Endothelial cell of umbilical vein (primary cell): ENCODE data around the gene LRTM2.

ENCODE experiments used
- CTCF ChIP-seq, 2 donors: IDR thresholded peaks; 1 replicate in 1 of 2; 2 replicates in 1 of 2; pipeline ENCODE4 v1.5.1; 2011; ENCODE audit warnings: low read length in 2 of 2, mild to moderate bottlenecking in 2 of 2, moderate library complexity in 2 of 2, control low read depth in 1 of 2, inconsistent platforms in 1 of 2, low read depth in 1 of 2; ENCODE audit not compliant: insufficient read depth in 1 of 2; ENCODE audit errors: extremely low read depth in 1 of 2
- FOS ChIP-seq: IDR thresholded peaks from 2 replicates; pipeline ENCODE4 v1.6.1; 2011; ENCODE audit warnings: mild to moderate bottlenecking, low read length, moderate library complexity, borderline replicate concordance; ENCODE audit not compliant: insufficient read depth

- TF ChIP-seq CTCF (IDR thresholded peaks at IDR 0.05; ENCODE audit: extremely low read depth in 1 of 2, insufficient read depth in 1 of 2, low read depth in 1 of 2, low read length in 2 of 2) (no peak), FOS (no peak)
These were observed 15.6 kb upstream of the LRTM2 start for GRCh38 chr12:1804545-1805332.
